Urinary bladder (tissue), 4 donors: ENCODE data around the gene KCNT1. TPM values are rescaled to one million over a fixed set of nuclear protein-coding genes. Genes with fewer than 3 reads are reported as not detected.

ENCODE experiments used
- DNase-seq: peaks from one replicate; pipeline ENCODE4 v3.0.0-alpha.2; 2015; ENCODE audit errors: extremely low spot score
- H3K27ac ChIP-seq: one replicate; pipeline ENCODE4 v1.5.1; 2013; ENCODE audit warnings: low read depth, mild to moderate bottlenecking, moderate library complexity
- H3K36me3 ChIP-seq: one replicate; pipeline ENCODE4 v1.6.1; 2013; ENCODE audit warnings: mild to moderate bottlenecking, moderate library complexity; ENCODE audit not compliant: insufficient read depth
- H3K4me1 ChIP-seq: one replicate; pipeline ENCODE4 v1.6.1; 2013; ENCODE audit warnings: mild to moderate bottlenecking, moderate library complexity; ENCODE audit not compliant: insufficient read depth
- H3K4me3 ChIP-seq: one replicate; pipeline ENCODE4 v1.5.1; 2013; ENCODE audit warnings: low read depth, low read length
- WGBS: extraction: QIAGEN DNeasy Blood & Tissue Kit; methylation state at CpG from one replicate; pipeline ENCODE4 v1.1.7; 2013; 5-methylcytosine and 5-hydroxymethylcytosine counted together
- polyA plus RNA-seq: library from polyadenylated mRNA; stranded (reverse); fragments of 200-250 nt; gene quantifications from one replicate; pipeline ENCODE4 v1.2.3, GENCODE V29; 2013
- total RNA-seq: library from RNA; depleted of rRNA; stranded (reverse); fragments of >200 nt; gene quantifications from one replicate; pipeline ENCODE4 v1.2.3, GENCODE V29; 2014
- donor health status: healthy with polysubstance abuse.
- donor health status: healthy.

KCNT1 gene
- 0.58 TPM for total RNA-seq
- 0.37 TPM for polyA plus RNA-seq

DNA sequence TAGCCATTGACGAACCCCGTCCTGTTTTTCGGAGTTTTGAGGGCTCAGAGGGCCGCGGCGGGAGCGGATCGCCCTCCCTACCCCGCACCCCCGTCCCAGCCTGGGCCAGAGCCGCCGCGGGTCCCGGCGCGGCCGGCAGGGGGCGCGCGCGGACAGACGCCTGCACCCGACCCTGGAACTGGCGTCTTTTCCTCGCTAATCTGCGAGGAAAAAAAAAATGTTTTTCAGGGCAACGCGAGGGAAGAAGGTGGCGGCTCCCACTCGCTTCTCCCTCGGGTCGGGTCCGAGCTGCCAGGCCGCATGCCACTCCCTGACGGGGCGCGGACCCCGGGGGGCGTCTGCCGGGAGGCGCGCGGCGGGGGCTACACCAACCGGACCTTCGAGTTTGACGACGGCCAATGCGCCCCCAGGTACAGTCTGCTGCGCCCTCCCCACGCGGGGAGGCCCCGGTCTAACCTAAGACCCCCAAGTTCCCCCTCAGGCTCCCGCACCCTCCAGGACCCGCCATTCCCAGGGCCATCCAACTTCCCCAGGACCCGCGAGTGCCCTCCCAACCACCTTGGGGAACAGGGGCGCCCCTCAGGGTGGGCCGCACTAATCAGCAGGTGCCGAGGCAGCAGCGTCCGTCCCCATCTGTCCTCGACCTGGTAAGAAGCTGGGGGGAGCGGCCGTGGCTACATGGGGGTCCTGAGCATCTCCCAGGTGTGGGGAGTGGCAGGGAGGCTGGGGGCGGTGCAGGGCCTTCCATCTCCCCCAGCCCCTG is at the start of gene KCNT1:
KCNT1 (plus strand) TSS at position 227 of the 763 bp plus-strand sequence; CDS start at position 301, 74 bp downstream.
- no peaks in the 10 kb centered on the region for H3K4me1 ChIP-seq
- H3K4me3 ChIP-seq: no peak within 1 kb of the TSS
- no peak for DNase-seq
- WGBS: 13% methylated on average over 66 of the region's 66 CpGs
- no peak within 1 kb of the TSS for H3K27ac ChIP-seq
- H3K36me3 ChIP-seq: no peaks in the 10 kb centered on the region

GRCh38 chr9:135655317-135655716 is 46.7 kb upstream of the KCNT1 start:
- Histone ChIP-seq H3K27ac (no peak overlapping the region), H3K4me1 (no peaks in the 10 kb centered on the region), H3K36me3 (no peaks in the 10 kb centered on the region), H3K4me3 (no peak overlapping the region)
- DNase-seq: no peak
- WGBS: 77% methylated on average over 8 of the region's 8 CpGs

DNA sequence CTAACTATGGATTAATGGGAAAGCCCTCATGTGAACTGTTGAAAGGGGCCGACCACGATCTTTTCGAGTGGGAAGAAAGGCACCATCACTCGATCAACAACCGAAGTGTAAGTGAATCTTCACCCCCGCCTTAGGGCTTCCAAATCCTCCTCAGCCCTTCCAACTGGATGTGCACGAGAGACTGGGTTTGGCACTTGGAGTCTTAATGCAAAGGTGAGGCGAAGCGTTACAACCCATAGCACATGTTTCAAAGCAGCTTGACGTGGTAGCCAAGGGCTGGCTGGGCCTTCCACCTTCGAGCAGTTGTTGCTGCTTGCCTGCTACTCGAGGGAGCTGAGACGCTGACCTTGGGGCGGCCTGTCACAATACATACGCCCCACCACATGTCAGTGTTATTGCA is 44.6 kb upstream of the KCNT1 start:
- no peaks in the 10 kb centered on the region for H3K36me3 ChIP-seq
- WGBS: 72% methylated on average over 15 of the region's 15 CpGs
- H3K27ac ChIP-seq: no peak overlapping the region
- no peak for DNase-seq
- H3K4me3 ChIP-seq: no peak overlapping the region
- no peaks in the 10 kb centered on the region for H3K4me1 ChIP-seq

GRCh38 chr9:135659252-135659651 is 42.7 kb upstream of the KCNT1 start:
- no peak for DNase-seq
- 90% methylated on average over 13 of the region's 13 CpGs for WGBS
- Histone ChIP-seq H3K4me1 (no peaks in the 10 kb centered on the region), H3K36me3 (no peaks in the 10 kb centered on the region), H3K4me3 (no peak overlapping the region), H3K27ac (no peak overlapping the region)

GRCh38 chr9:135660407-135660806 is 41.6 kb upstream of the KCNT1 start:
- 94% methylated on average over 22 of the region's 22 CpGs for WGBS

DNA sequence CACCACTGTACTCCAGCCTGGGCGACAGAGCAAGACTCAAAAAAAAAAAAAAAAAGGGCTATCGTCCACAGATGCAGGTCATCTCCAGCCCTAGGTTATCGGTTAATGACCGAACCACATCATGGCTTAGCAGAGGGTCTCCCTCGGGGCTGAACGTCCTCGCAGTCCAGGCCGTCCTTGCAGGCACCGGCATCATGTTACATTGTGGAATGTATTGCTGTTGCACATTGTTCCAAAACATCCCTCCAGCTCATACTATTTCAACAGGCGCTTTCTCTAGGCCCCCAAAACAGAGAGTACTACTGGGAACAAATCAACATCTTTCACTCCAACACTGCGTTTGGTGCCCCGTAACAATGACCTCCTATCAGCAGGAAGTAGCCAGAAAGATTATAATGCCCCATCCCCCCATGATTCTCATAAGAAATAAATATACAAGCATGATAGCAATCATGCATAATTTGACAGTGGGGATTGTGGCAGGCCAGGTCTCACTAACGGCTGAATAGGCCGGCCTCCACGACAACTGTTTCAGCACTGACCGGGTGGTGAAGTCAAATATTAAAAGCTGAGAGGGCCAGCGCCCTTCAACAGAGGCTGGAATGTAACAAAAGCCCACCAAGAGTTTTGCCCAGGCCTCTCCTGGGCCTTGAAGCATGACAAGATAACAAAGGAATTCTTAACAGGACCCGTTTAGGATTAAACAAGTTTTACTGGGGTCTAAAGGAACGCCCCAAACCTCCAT is 40.0 kb upstream of the KCNT1 start:
- no peaks in the 10 kb centered on the region for H3K4me1 ChIP-seq
- DNase-seq: no peak
- no peaks in the 10 kb centered on the region for H3K36me3 ChIP-seq
- no peak overlapping the region for H3K27ac ChIP-seq
- WGBS: 45% methylated on average over 19 of the region's 19 CpGs
- H3K4me3 ChIP-seq: no peak overlapping the region

More at GRCh38 chr9:135660407-135660806, 41.6 kb upstream of the KCNT1 start:
- DNase-seq: no peak
- H3K4me3 ChIP-seq: no peak overlapping the region
- no peaks in the 10 kb centered on the region for H3K36me3 ChIP-seq
- H3K4me1 ChIP-seq: no peaks in the 10 kb centered on the region
- no peak overlapping the region for H3K27ac ChIP-seq

GRCh38 chr9:135662758-135663450 is 39.1 kb upstream of the KCNT1 start, which contains the start of gene LCN9:
TSS of gene LCN9 (plus strand) at chr9:135663309. CDS start at chr9:135663322, 13 bp downstream.
- 40% methylated on average over 25 of the region's 25 CpGs for WGBS
- no peak for DNase-seq

DNA sequence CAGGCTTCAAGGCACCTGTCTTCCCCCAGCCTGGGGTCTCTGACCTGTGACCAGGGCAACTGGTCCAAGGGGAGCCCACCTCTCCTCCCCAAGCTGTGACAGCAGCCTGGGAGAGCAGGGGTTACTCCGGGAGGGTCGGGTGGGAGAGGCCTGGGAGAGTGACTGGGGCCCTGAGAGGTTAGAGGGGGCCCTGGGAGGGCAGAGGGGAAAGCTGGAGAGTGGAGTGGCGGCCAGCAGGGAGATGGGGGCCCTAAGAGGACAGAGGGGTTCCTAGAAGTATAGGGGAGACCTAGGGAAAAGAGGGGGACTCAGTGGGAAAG is 38.6 kb upstream of the KCNT1 start:
- Histone ChIP-seq H3K4me3 (no peak overlapping the region), H3K4me1 (no peaks in the 10 kb centered on the region), H3K27ac (no peak overlapping the region), H3K36me3 (no peaks in the 10 kb centered on the region)
- DNase-seq: no peak
- 58% methylated on average over 3 of the region's 3 CpGs for WGBS

More at GRCh38 chr9:135662758-135663450, 39.1 kb upstream of the KCNT1 start, which contains the start of gene LCN9:
- Histone ChIP-seq H3K36me3 (no peaks in the 10 kb centered on the region), H3K4me3 (no peak within 1 kb of the TSS), H3K4me1 (no peaks in the 10 kb centered on the region), H3K27ac (no peak within 1 kb of the TSS)

- no peak overlapping the region for H3K4me3 ChIP-seq
- H3K27ac ChIP-seq: no peak overlapping the region
- no peak for DNase-seq
- H3K36me3 ChIP-seq: no peaks in the 10 kb centered on the region
- WGBS: 88% methylated on average over 12 of the region's 12 CpGs
- H3K4me1 ChIP-seq: no peaks in the 10 kb centered on the region
These were observed 38.1 kb upstream of the KCNT1 start for GRCh38 chr9:135663857-135664256.

DNA sequence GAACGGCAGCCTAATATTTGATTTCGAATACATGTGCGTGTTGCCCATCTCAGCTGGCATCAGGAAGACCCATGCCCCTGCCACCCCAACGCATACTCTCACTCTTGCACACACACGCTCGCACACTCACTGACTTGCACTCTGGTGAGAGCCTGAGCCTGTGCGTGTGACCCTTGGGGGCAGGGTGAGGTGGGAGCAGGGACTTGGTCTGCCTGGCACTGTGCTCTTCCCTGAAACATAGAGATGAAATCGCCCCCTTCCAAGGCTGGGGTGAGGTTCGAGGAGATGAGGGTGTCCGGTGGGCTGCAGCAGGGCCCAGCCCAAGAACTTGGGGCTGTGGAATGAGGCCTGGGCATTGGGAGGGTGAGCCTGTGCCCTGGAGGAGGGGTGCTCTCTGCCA is 37.7 kb upstream of the KCNT1 start:
- no peak for DNase-seq
- H3K4me3 ChIP-seq: no peak overlapping the region
- no peaks in the 10 kb centered on the region for H3K4me1 ChIP-seq
- no peak overlapping the region for H3K27ac ChIP-seq
- H3K36me3 ChIP-seq: no peaks in the 10 kb centered on the region
- WGBS: 88% methylated on average over 10 of the region's 10 CpGs

DNA sequence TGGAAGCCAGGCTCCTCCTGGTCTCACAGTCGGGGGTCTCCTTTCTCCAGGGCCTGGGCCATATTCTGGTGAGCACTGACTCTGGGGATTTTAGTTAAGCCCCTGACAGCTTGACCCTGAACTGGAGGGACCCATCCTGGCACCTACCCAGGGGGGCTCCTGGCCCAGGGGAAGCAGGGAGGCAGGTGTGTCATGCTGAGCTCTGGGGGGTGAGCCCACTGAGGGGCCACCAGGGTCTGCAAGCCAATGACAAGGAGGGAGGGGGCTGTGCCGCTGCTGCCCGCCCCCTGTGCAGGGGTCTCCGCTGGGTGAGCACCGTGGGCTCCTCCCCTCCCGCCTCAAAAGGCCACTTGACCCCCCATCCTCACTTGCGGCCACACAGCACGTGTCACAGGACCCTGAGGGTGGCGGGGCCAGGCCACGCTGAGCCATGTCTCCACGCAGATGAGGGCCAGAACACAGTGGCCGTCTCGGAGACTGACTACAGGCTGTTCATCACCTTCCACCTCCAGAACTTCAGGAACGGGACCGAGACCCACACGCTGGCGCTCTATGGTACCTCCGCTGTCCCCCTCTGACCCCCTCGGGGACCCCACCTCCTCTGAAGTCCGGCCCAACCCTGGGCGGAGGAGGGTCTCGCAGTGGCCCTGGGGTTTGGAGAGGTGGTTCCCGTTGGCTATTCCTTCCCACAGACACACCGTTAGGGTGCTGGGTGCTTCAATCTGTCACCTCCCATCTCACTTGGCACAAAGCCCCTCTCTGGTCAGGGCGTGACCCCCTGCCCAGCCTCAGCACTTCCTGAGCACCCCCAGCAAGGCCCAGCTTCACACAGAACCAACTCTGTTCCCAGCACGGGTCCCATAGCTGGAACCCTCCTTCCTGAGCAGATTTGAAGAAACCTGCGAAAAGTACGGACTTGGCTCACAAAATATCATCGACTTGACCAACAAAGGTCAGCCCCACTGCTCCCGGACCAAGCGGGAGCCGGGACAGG is 36.9 kb upstream of the KCNT1 start:
- Histone ChIP-seq H3K36me3 (no peaks in the 10 kb centered on the region), H3K27ac (no peak overlapping the region), H3K4me3 (no peak overlapping the region), H3K4me1 (no peaks in the 10 kb centered on the region)
- DNase-seq: no peak
- 79% methylated on average over 32 of the region's 32 CpGs for WGBS

DNA sequence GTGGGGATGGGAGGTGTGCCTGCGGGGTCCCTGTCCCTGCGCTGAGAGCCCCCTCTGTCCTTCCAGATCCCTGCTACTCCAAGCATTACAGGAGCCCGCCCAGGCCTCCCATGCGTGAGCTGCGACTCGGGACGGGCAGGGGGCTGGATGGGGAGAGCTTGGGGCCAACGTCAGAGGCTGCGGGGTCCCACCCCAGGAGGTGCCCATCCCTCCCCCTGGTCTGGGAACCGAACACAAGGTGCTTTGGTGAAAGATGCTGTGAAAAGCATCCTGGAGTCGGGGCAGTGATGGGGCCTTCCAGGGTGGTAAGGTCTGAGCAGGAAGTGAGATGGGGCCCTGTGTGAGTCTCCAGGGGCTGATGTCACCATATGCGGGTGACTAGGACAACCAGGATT is 36.2 kb upstream of the KCNT1 start:
- Histone ChIP-seq H3K4me3 (no peak overlapping the region), H3K4me1 (no peaks in the 10 kb centered on the region), H3K27ac (no peak overlapping the region), H3K36me3 (no peaks in the 10 kb centered on the region)
- 69% methylated on average over 12 of the region's 12 CpGs for WGBS
- DNase-seq: no peak
